GM10266 (cell line): ENCODE results near the gene TMSB4Y.

Experiments used
- DNase-seq: peaks from one replicate; pipeline ENCODE4 v3.0.0; 2012; ENCODE audit errors: extremely low spot score
- TF ChIP-seq, protein P1 (sequence below): IDR thresholded peaks from 2 replicates; pipeline ENCODE4 v1.5.1; 2012; ENCODE audit warnings: mild to moderate bottlenecking, low read depth; ENCODE audit not compliant: control insufficient read depth, insufficient read depth; ENCODE audit errors: missing control alignments

The TMSB4Y gene

DNA sequence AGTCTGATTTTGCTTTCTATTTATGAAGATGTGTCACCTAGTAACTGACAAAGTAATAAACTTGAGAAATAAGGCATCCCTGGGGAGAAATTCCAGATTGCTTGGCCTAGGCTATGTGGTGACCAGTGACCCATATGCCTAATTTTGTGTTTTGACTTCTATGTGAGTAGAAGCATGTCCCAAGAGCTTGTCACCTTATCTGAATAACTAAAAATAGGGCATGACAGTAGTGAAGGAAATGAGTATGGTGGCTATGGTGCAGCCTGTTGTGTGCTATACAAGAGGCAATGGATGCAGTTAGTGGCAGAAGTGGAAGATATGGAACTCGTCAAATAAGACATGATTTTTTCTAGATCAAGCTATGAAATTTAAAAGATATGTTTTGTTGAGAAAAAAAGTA lies 15.3 kb downstream of the TMSB4Y start:
- no peak for DNase-seq
- TF ChIP-seq, protein P1, sequence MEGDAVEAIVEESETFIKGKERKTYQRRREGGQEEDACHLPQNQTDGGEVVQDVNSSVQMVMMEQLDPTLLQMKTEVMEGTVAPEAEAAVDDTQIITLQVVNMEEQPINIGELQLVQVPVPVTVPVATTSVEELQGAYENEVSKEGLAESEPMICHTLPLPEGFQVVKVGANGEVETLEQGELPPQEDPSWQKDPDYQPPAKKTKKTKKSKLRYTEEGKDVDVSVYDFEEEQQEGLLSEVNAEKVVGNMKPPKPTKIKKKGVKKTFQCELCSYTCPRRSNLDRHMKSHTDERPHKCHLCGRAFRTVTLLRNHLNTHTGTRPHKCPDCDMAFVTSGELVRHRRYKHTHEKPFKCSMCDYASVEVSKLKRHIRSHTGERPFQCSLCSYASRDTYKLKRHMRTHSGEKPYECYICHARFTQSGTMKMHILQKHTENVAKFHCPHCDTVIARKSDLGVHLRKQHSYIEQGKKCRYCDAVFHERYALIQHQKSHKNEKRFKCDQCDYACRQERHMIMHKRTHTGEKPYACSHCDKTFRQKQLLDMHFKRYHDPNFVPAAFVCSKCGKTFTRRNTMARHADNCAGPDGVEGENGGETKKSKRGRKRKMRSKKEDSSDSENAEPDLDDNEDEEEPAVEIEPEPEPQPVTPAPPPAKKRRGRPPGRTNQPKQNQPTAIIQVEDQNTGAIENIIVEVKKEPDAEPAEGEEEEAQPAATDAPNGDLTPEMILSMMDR = no peak

DNA sequence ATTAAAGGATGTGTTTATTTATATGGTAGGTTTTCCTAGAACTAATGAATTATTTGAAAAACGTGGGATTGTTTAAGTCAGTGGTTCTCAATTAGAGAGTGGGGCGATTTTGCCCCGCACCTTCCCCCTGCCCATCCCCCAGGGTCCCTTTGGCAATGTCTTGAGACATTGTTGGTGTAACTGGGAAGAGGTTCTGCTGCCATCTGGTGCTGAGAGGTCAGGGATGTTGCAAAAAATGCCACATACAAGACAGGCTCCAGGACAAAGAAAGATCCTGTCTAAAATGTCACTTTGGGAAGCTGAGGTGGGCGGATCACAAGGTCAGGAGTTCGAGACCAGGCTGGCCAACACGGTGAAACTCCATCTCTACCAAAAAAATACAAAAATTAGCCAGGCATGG lies 25.8 kb downstream of the TMSB4Y start:
- TF ChIP-seq, protein P1 = peak; percentile 43
- DNase-seq = no peak

DNA sequence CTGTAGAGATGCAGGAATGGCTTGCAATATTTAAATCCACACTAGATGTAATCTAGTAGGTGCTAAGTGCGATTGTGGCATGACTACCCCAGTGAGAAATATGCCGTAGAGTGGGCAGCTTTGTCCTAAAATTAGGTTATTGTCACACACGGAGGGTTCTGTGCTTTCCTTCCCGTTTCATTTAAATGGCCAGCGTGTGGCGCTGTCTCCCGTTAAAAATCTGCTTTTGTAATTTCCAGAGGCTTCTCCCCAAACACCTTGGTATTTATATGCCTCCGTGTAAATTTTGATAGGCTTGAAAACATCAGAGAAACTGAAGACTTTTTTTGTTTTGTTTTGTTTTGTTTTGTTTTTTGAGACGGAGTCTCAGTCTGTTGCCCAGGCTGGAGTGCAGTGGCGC lies 34.9 kb downstream of the TMSB4Y start:
- DNase-seq = no peak
- TF ChIP-seq, protein P1 = peak; percentile 50

DNA sequence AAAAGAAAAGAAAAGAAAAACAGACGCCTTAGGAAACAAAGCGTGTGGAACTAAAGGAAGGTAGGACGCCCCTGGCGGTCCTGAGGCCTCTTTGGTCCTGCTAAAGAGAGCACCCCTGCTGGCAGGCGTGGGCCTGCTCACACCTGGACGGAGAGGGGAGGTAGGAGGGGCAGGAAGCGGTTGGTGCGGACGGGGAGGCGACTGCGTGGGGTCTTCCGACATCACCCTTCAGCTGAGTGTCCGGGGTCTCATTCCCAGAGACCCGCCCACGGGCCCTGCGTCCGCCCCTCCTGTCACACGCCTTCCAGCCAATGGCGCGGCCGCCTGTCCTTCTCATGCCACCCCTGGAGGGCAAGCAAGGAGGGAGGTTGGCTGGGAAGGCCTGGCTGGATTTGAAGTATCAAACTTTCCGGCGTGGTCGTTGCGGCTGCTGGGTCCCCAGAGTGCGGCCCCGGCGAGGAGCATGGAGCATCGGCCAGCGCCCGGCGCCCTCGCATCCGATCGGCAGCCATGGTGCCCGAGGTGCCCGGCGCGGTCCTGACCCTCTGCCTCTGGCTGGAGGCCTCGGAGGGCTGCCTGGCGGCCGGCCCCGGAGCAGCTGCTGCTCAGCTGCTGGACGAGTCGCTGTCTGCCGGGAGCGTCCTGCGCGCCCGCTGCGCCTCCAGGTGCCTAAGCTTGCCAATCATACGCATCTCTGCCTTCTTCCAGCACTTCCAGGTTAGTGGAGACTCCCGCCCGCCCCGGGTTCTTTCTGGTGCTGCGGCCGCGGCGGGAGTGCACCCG lies 47.8 kb downstream of the TMSB4Y start:
- peak; percentile 63 for DNase-seq

DNA sequence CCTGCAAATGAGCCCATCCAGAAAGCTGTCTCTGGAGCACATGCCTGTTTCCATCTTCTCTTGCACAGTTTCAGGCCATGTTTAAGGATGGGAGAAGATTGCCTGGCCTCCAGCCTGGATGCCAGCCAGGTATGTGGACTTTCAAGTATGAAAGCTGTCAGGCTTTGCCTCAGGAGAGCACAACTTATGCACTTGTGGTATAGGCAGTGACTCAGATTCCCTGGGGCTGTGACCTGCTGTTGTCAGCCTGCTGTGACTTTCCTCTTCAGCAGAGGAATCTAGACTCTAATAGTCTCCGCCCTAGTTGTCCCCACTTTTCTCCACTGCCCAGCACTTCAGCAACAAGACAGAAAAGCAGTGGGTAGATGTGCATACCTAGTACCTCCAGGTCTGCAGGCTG lies 51.0 kb downstream of the TMSB4Y start:
- DNase-seq = no peak
- TF ChIP-seq, protein P1 = no peak

More for the DNA sequence above, 47.8 kb downstream of the TMSB4Y start:
- TF ChIP-seq, protein P1 = peak; percentile 56
